ENCODE measurements around the gene SERAC1. TPM values are rescaled to one million over a fixed set of nuclear protein-coding genes. Genes with fewer than 3 reads are reported as not detected.

Gene SERAC1
- total and polyA plus RNA-seq, 2 of the 4 experiments (the other 2 are of a cell fraction) = 7.7 to 15.6 TPM

- 54% methylated on average over 2 of the region's 3 CpGs; no CpG with 5 or more reads in 1 of the 2 experiments for WGBS, 2 experiments (ENCODE audit: extremely low coverage in 2 of 2, insufficient read length in 1 of 2)
- BruUV-seq (replicated peaks) = no TSS peak
- in situ Hi-C loops (cut with MboI; ENCODE audit: low sequenced_read_pairs) (loop anchor here (25.0 kb wide), 1 partner anchor 905 kb away; no protein-coding TSS in a partner anchor), intact Hi-C loops (cut with micrococcal nuclease) (no loop called here), dilution Hi-C loops (cut with HindIII; ENCODE audit: low sequenced_read_pairs, unreplicated experiment) (no loop called here)
- no peak overlapping the region for H4K5ac ChIP-seq (ENCODE audit: low read depth, low read length)
- POLR2A ChIA-PET (ENCODE audit: unreplicated experiment) = no interaction called here
- H3K9me1 ChIP-seq (ENCODE audit: insufficient read depth, low read length) = 0 out of 2 replicates have a peak, but pooled peaks cover 4% of the 10 kb centered on the region
- H3K14ac ChIP-seq (replicated peaks; ENCODE audit: low read depth, low read length) = peak overlapping the region; percentile 49
- H3K9me3 ChIP-seq (ENCODE audit: control insufficient read depth, insufficient read depth, low read length) = no peaks in the 10 kb centered on the region
- peak overlapping the region; percentile 33 for H2BK120ac ChIP-seq (ENCODE audit: low read depth, low read length)
- H3K4me1 ChIP-seq (ENCODE audit: control insufficient read depth, insufficient read depth, low read length) = peaks cover 3% of the 10 kb centered on the region; the same call in 1 of the 2 replicates
- no peaks in the 10 kb centered on the region for H3K36me3 ChIP-seq (ENCODE audit: control insufficient read depth, insufficient read depth, low read length)
- H4K91ac ChIP-seq (ENCODE audit: insufficient read depth, low read depth, low read length) = no peak overlapping the region
- H2AK5ac ChIP-seq (ENCODE audit: low read depth, low read length) = no peak overlapping the region; the same call in 1 of the 2 replicates
- H2AK9ac ChIP-seq (replicated peaks; ENCODE audit: low read depth, low read length, poor library complexity) = peak overlapping the region; percentile 2
- TF ChIP-seq CEBPB (IDR thresholded peaks at IDR 0.05; ENCODE audit: low read depth, low read length) = no peak
- TF ChIP-seq BHLHE40 (IDR thresholded peaks at IDR 0.05; ENCODE audit: low read depth, low read length) = 0 out of 2 replicates have a peak, but pooled peaks have one; percentile 9
- no peak for TF ChIP-seq CTCF (conservative IDR thresholded peaks at IDR 0.05; ENCODE audit: low read depth, low read length)
- H3K79me1 ChIP-seq (ENCODE audit: low read depth in 1 of 2, low read length in 2 of 2) = no peaks in the 10 kb centered on the region
- CTCF ChIA-PET = interaction anchor here (0.5 kb wide), 1 partner anchor 32 kb away, joined by 3 read pairs; no protein-coding TSS in a partner anchor
- H2BK15ac ChIP-seq (ENCODE audit: low read depth, low read length) = peak overlapping the region; percentile 17; the same call in 1 of the 3 replicates
- no peaks in the 10 kb centered on the region for H3K27me3 ChIP-seq (ENCODE audit: control insufficient read depth, insufficient read depth, low read length)
- peak overlapping the region; percentile 42; the same call in 1 of the 2 replicates for H3K4ac ChIP-seq (ENCODE audit: low read depth, low read length)
- no peak overlapping the region for H3K9ac ChIP-seq (ENCODE audit: low read depth, low read length)
- ATAC-seq (ENCODE audit: low read depth) (peak; percentile 33), DNase-seq (peak; percentile 48)
- H3K18ac ChIP-seq (ENCODE audit: low read depth, low read length) = peak overlapping the region; percentile 16; the same call in 1 of the 2 replicates
- peak overlapping the region; percentile 23; the same call in 1 of the 2 replicates for H3K23ac ChIP-seq (ENCODE audit: low read depth, low read length)
- H3K4me2 ChIP-seq (ENCODE audit: low read depth, low read length) = peak overlapping the region; percentile 66; the same call in 1 of the 2 replicates
- no peak overlapping the region for H3K4me3 ChIP-seq (ENCODE audit: insufficient read depth, low read depth, low read length)
- no peaks in the 10 kb centered on the region for H4K20me1 ChIP-seq (ENCODE audit: insufficient read depth, low read length)
- H2BK5ac ChIP-seq (ENCODE audit: low read depth, low read length, poor library complexity, severe bottlenecking) = peak overlapping the region; percentile 69
- H4K8ac ChIP-seq (ENCODE audit: low read depth in 2 of 2, low read length in 2 of 2) = peak overlapping the region in 1 of 2 experiments; percentile 10; a peak in 1 of 4 replicates
- no peak overlapping the region for H3K27ac ChIP-seq (ENCODE audit: insufficient read depth, low read length)
- H3K56ac ChIP-seq (ENCODE audit: extremely low read depth, insufficient read depth, low read length) = no peak overlapping the region
- peak overlapping the region; percentile 76; the same call in 1 of the 2 replicates for H2BK20ac ChIP-seq (ENCODE audit: low read depth, low read length)
- peak overlapping the region; percentile 64 for H2AFZ ChIP-seq (replicated peaks; ENCODE audit: low read length, poor library complexity)
These were observed 39.3 kb upstream of the SERAC1 start for GRCh38 chr6:158207422-158207788.

Measured in IMR-90 (cell line).